GM12878 (cell line): ENCODE measurements around the gene KCNQ1. TPM values are rescaled to one million over a fixed set of nuclear protein-coding genes. Genes with fewer than 3 reads are reported as not detected.

Source experiments
- ATAC-seq: fragments of 200-7000 bp; cut with Tn5 transposase; 3 replicates; pipeline ENCODE4 v1.9.1; 2020; ENCODE audit warnings: mild to moderate bottlenecking, moderate library complexity
- BruUV-seq: library from RNA; stranded (reverse); fragments of 400-500 nt; replicated peaks from 2 replicates; lab custom pipeline; 2021; lab: Mats Ljungman, UMichigan
- CTCF ChIA-PET: fragments of 300-600 bp; sonication (Branson Sonifier 250); formaldehyde crosslinking; extraction: SDS; loops from one replicate; lab custom pipeline; 2021; ENCODE audit warnings: inconsistent platforms; lab: Yijun Ruan, JAX
- POLR2A ChIA-PET: fragments of 350-600 bp; formaldehyde crosslinking; extraction: SDS; loops from one replicate; lab custom pipeline; 2021; ENCODE audit warnings: inconsistent platforms; lab: Charles Lee
- RAD21 ChIA-PET: fragments of 300-600 bp; sonication (Branson Sonifier 250); formaldehyde crosslinking; loops from one replicate; lab custom pipeline; 2023; ENCODE audit warnings: antibody characterized with exemption; ENCODE audit not compliant: unreplicated experiment; lab: Charles Lee
- SMC1A ChIA-PET: fragments of 300-600 bp; sonication (Branson Sonifier 250); formaldehyde crosslinking; loops from one replicate; lab custom pipeline; 2023; ENCODE audit not compliant: unreplicated experiment, uncharacterized antibody; lab: Charles Lee
- DNase-seq: peaks from one replicate; pipeline ENCODE4 v3.0.0-alpha.2; 2011; ENCODE audit warnings: low read depth, low spot score
- FAIRE-seq: peaks from 3 replicates; lab custom pipeline; 2011; peaks lifted over from hg19 to GRCh38; lab: Jason Lieb, UNC
- H2AFZ ChIP-seq: 2 replicates; pipeline ENCODE4 v1.6.0; 2011; ENCODE audit warnings: low read depth, low read length, control low read depth; ENCODE audit not compliant: control insufficient read depth
- H3K27ac ChIP-seq: 2 replicates; pipeline ENCODE4 v1.5.1; 2011; ENCODE audit warnings: control low read depth; ENCODE audit not compliant: control insufficient read depth, insufficient read depth
- H3K27me3 ChIP-seq, 2 experiments: replicated peaks in 1 of 2; 2 replicates each; pipeline versions ENCODE4 v1.6.0 to v1.6.1; 2011; ENCODE audit warnings: low read length in 1 of 2; ENCODE audit not compliant: control insufficient read depth in 2 of 2, insufficient read depth in 2 of 2
- H3K36me3 ChIP-seq, 2 experiments: 2 replicates each; pipeline ENCODE4 v1.5.1; 2011; ENCODE audit warnings: low read length in 1 of 2; ENCODE audit not compliant: control insufficient read depth in 2 of 2, insufficient read depth in 2 of 2
- H3K4me1 ChIP-seq: 2 replicates; pipeline ENCODE4 v1.6.1; 2011; ENCODE audit warnings: mild to moderate bottlenecking, low read length, moderate library complexity, mixed read lengths; ENCODE audit not compliant: control insufficient read depth, insufficient read depth
- H3K4me2 ChIP-seq: 2 replicates; pipeline ENCODE4 v1.6.0; 2011; ENCODE audit warnings: control low read depth; ENCODE audit not compliant: control insufficient read depth, insufficient read depth
- H3K4me3 ChIP-seq: fragments of 200-600 bp; sonication (generic); 2 replicates; pipeline ENCODE4 v1.5.1; 2016
- H3K79me2 ChIP-seq: 2 replicates; pipeline ENCODE4 v1.6.0; 2011; ENCODE audit warnings: low read length; ENCODE audit not compliant: control insufficient read depth, insufficient read depth
- H3K9ac ChIP-seq: 2 replicates; pipeline ENCODE4 v1.8.0; 2011; ENCODE audit warnings: low read length, control low read depth, mixed read lengths; ENCODE audit not compliant: control insufficient read depth, insufficient read depth
- H3K9me3 ChIP-seq: replicated peaks from 3 replicates; pipeline ENCODE4 v1.5.1; 2011; ENCODE audit warnings: mild to moderate bottlenecking, low read length; ENCODE audit not compliant: control insufficient read depth, insufficient read depth
- H4K20me1 ChIP-seq: 2 replicates; pipeline ENCODE4 v1.6.0; 2011; ENCODE audit not compliant: control insufficient read depth, insufficient read depth
- KLF5 ChIP-seq: fragments of 450-650 bp; IDR thresholded peaks from 2 replicates; pipeline ENCODE4 v1.6.1; 2014; ENCODE audit warnings: mild to moderate bottlenecking; ENCODE audit not compliant: partially characterized antibody
- PML ChIP-seq: IDR thresholded peaks from 2 replicates; pipeline ENCODE4 v1.6.1; 2012; ENCODE audit warnings: low read length, inconsistent platforms
- RFX5 ChIP-seq: IDR thresholded peaks from 2 replicates; pipeline ENCODE4 v1.6.1; 2011; ENCODE audit warnings: low read depth, low read length, improper control_type of control experiment
- SREBF1 ChIP-seq: IDR thresholded peaks from 2 replicates; pipeline ENCODE4 v1.6.1; 2012; ENCODE audit warnings: mild to moderate bottlenecking, low read length
- TCF3 ChIP-seq: IDR thresholded peaks from 2 replicates; pipeline ENCODE4 v1.6.1; 2012; ENCODE audit warnings: low read depth, mild to moderate bottlenecking, low read length, borderline replicate concordance; ENCODE audit not compliant: insufficient read depth
- YY1 ChIP-seq: IDR thresholded peaks from 2 replicates; pipeline ENCODE4 v1.6.1; 2011; ENCODE audit warnings: low read depth, mild to moderate bottlenecking, low read length
- WGBS: methylation state at CpG from one replicate; pipeline ENCODE4 v1.1.6; 2016; ENCODE audit warnings: low lambda C conversion rate; ENCODE audit not compliant: insufficient replicate concordance, insufficient coverage; ENCODE audit errors: missing lambda C conversion rate; 5-methylcytosine and 5-hydroxymethylcytosine counted together
- in situ Hi-C: fragments of 300-500 bp; cut with MboI; formaldehyde crosslinking; loops from 9 replicates; pipeline ENCODE4 v1.14.3; 2018; ENCODE audit warnings: mixed read lengths
- intact Hi-C: fragments of 100-400 bp; cut with micrococcal nuclease; formaldehyde crosslinking; loops from one replicate; pipeline ENCODE4 v1.14.2; 2022; ENCODE audit not compliant: unreplicated experiment
- polyA plus RNA-seq, 11 experiments: library from polyadenylated mRNA; depleted of rRNA in 4 of 11; unstranded in 6 of 11; stranded (reverse) in 5 of 11; fragments of >200 nt; fragmentation: Nextera tagmentation in 4 of 11; fragmentation: Illumina TruSeq in 1 of 11; extraction: Ambion mirVana in 4 of 11; extraction: Trizol in 1 of 11; gene quantifications; 1 replicate in 1 of 11; 2 replicates in 10 of 11; pipeline versions ENCODE4 v1.2.1 to v1.2.3, GENCODE V29; 2011 to 2016; ENCODE audit warnings: inconsistent platforms in 2 of 11, missing spikeins in 2 of 11, low read depth in 1 of 11
- total RNA-seq, 4 experiments: library from RNA; depleted of rRNA in 3 of 4; stranded (reverse); fragments of >200 nt in 3 of 4; fragmentation: Illumina TruSeq in 1 of 4; extraction: Trizol in 1 of 4; gene quantifications; 2 replicates each; pipeline versions ENCODE4 v1.2.1 to v1.2.3, GENCODE V29; 2013 to 2021
- TF ChIP-seq, protein P1 (sequence below): fragments of 450-650 bp; IDR thresholded peaks from 2 replicates; pipeline ENCODE4 v1.6.1; 2016; ENCODE audit warnings: mild to moderate bottlenecking, moderate library complexity, borderline replicate concordance

The KCNQ1 gene
- total and polyA plus RNA-seq, 10 of the 15 experiments (the other 5 are each of a cell fraction or from before 2014, with no cell fraction given): 0.03 to 0.15 (median 0.12) TPM; not detected in 7

DNA sequence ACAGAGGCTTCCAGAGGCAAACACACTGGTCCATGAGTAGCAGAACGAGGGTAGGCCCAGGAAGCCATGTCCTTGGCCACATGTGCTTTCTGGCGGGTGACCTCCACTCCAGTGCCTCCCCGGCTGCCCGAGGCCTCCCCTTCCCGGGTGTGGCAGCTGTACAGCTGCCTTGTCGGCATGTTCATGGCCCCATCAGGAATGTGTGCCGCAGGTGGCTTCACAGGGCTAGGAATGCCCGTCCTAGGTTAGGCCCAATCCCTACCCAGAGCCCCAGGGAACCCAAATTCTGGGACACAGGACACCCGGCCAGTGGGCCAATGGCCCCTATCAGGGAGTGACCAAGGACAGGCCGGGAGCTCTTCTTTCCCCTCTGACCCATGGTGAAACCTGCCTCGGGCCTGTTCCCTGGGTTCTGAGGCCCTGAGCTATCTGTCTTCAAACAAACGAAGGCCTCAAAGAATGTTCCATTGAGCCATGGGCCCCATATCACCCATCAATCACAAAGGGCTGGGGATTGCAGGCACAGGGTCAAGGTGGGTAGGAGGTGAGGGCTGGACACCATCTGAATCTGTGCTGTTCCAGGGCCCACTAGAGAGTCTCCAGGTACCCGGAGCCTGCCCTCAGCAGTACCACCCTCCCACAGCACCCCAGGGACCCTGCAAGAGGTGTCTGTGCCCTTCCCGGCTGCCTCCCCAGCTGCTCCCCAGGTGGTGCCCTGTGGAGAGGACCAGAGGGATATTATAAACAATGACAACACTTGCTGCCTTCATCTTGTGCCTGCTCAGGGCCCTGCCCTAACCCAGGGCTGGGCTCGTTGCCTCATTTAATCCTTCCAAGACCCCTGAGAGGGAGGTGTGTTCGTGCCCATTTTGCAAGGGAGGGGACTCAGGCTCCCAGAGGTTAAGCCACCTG, 444.8 kb downstream of the KCNQ1 start (continued):
- TF ChIP-seq RFX5: no peak

DNA sequence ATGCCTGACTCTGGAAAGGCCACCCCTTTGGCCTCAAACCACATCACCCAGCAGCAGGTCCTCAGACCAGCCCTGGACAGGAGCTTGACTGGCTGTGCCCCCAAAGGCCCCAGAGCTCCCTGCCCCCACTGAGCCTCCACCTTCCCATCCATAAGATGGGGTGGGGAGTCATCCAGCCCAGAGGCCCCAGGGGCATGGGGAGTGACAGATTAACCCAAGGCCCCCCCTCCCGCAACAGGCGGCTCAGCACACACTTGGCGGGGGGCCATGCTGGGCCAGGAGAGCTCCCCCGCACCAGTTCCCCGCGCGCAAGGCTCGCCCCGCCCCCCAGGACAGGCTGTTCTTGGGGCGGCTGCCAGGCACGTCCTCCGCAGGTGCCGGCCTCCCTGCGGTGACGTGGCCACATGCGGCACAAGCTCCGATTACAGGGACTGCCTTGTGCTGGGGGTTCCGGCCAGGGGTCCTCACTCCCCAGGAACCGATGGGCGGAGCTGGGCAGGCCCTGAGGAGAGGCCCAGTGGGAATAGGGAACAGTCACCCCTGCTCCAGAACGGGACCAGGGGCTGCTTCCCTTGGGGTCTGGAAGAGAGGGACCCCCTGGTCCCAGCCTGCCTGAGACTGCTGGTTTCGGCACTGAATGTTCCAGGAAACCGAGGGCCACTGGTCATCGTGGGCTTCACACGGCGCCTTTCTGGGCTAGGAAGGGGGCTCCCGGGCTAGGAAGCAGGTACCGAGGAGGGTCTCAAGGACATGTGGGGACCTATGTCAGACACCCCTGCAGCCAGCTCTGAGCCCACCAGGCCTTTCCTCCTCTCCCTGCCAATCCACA, 445.9 kb downstream of the KCNQ1 start:
- H3K4me2 ChIP-seq: no peak overlapping the region
- BruUV-seq: no TSS peak

More for the DNA sequence above, 445.9 kb downstream of the KCNQ1 start:
- ChIA-PET SMC1A (interaction anchor here (1.3 to 6.9 kb wide), 2 partner anchors 357 to 363 kb away, joined by 4 to 108 read pairs; no protein-coding TSS in a partner anchor), CTCF (interaction anchor here (1.1 to 10.2 kb wide), 5 partner anchors 12 to 357 kb away, joined by 3 to 233 read pairs (median 25); a partner anchor contains a TSS), RAD21 (interaction anchor here (1.2 to 8.3 kb wide), 2 partner anchors 201 to 357 kb away, joined by 4 to 151 read pairs; no protein-coding TSS in a partner anchor), POLR2A (interaction anchor here (0.5 kb wide), 1 partner anchor 490 kb away, joined by 4 read pairs; the partner anchor contains the start of gene TSSC4)
- H3K79me2 ChIP-seq: no peaks in the 10 kb centered on the region
- intact Hi-C loops: no loop called here
- TF ChIP-seq YY1 (no peak), KLF5 (no peak), TCF3 (no peak), SREBF1 (no peak), PML (no peak), RFX5 (no peak)
- TF ChIP-seq, protein P1, sequence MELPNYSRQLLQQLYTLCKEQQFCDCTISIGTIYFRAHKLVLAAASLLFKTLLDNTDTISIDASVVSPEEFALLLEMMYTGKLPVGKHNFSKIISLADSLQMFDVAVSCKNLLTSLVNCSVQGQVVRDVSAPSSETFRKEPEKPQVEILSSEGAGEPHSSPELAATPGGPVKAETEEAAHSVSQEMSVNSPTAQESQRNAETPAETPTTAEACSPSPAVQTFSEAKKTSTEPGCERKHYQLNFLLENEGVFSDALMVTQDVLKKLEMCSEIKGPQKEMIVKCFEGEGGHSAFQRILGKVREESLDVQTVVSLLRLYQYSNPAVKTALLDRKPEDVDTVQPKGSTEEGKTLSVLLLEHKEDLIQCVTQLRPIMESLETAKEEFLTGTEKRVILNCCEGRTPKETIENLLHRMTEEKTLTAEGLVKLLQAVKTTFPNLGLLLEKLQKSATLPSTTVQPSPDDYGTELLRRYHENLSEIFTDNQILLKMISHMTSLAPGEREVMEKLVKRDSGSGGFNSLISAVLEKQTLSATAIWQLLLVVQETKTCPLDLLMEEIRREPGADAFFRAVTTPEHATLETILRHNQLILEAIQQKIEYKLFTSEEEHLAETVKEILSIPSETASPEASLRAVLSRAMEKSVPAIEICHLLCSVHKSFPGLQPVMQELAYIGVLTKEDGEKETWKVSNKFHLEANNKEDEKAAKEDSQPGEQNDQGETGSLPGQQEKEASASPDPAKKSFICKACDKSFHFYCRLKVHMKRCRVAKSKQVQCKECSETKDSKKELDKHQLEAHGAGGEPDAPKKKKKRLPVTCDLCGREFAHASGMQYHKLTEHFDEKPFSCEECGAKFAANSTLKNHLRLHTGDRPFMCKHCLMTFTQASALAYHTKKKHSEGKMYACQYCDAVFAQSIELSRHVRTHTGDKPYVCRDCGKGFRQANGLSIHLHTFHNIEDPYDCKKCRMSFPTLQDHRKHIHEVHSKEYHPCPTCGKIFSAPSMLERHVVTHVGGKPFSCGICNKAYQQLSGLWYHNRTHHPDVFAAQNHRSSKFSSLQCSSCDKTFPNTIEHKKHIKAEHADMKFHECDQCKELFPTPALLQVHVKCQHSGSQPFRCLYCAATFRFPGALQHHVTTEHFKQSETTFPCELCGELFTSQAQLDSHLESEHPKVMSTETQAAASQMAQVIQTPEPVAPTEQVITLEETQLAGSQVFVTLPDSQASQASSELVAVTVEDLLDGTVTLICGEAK: no peak
- in situ Hi-C loops: no loop called here
- no peak overlapping the region for H3K4me3 ChIP-seq
- 72% methylated on average over 27 of the region's 28 CpGs for WGBS
- H3K4me1 ChIP-seq: peaks cover 4% of the 10 kb centered on the region
- no peak overlapping the region for H3K27ac ChIP-seq
- no peaks in the 10 kb centered on the region for H3K36me3 ChIP-seq
- no peaks in the 10 kb centered on the region for H4K20me1 ChIP-seq
- H3K27me3 ChIP-seq: peaks cover 0 to 3% of the 10 kb centered on the region in 2 experiments; a peak in 2 of 4 replicates
- no peak for ATAC-seq
- DNase-seq: no peak
- no peak overlapping the region for H3K9ac ChIP-seq
- no peak for FAIRE-seq
- H3K9me3 ChIP-seq: no peaks in the 10 kb centered on the region
- H2AFZ ChIP-seq: no peak overlapping the region
